ENCODE results near the gene LHX5. TPM values are rescaled to one million over a fixed set of nuclear protein-coding genes. Genes with fewer than 3 reads are reported as not detected.

Gene LHX5
- total RNA-seq, 1 donor from 2014 or later, result 0.25 TPM

DNA sequence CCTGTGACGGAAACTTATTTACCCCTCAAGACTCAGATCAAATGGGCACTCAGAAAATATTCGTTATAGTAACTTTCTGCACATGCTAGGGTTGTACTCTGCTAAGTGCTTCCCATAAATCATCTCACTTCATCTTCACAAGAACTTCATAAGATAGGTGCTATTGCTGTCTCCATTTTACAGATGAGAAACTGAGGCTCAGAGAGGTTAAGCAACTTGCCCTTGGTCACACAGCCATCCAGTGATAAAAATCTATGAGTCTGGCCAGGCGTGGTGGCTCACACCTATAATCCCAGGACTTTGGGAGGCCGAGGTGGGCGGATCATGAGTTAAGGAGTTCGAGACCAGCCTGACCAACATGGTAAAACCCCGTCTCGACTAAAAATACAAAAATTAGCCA is 33.2 kb upstream of the LHX5 start:
- Histone ChIP-seq H3K79me2 (ENCODE audit: insufficient read depth, low read length) (no peaks in the 10 kb centered on the region), H3K9me3 (ENCODE audit: insufficient read depth, low read depth, low read length) (no peaks in the 10 kb centered on the region), H3K4me2 (ENCODE audit: low read length) (no peak overlapping the region), H3K4me1 (ENCODE audit: insufficient read depth, low read length) (no peaks in the 10 kb centered on the region), H3K36me3 (ENCODE audit: insufficient read depth, low read length) (no peaks in the 10 kb centered on the region), H3K27ac (ENCODE audit: low read depth, low read length) (no peak overlapping the region), H3K27me3 (ENCODE audit: insufficient read depth, low read length) (peaks cover 13% of the 10 kb centered on the region), H2AFZ (ENCODE audit: low read depth, low read length) (no peak overlapping the region), H3K4me3 (ENCODE audit: insufficient read depth, low read depth, low read length) (no peak overlapping the region), H3K9ac (ENCODE audit: low read length) (no peak overlapping the region), H4K20me1 (ENCODE audit: insufficient read depth, low read length) (no peaks in the 10 kb centered on the region)
- FAIRE-seq (no peak), DNase-seq (ENCODE audit: low read depth) (no peak)
- H3K9me3 Mint-ChIP-seq (ENCODE audit: unreplicated experiment), result peaks cover 9% of the 10 kb centered on the region
- H3K4me1 Mint-ChIP-seq (ENCODE audit: low read depth, unreplicated experiment), result no peaks in the 10 kb centered on the region
- peaks cover 51% of the 10 kb centered on the region for H3K27me3 Mint-ChIP-seq (ENCODE audit: low read depth, unreplicated experiment)
- peaks cover 2% of the 10 kb centered on the region for H3K36me3 Mint-ChIP-seq (ENCODE audit: low read depth, unreplicated experiment)
- no peak overlapping the region for H3K4me3 Mint-ChIP-seq (ENCODE audit: unreplicated experiment)
- no peak for TF ChIP-seq EZH2 (IDR thresholded peaks at IDR 0.05; ENCODE audit: insufficient read depth, low read length)
- TF ChIP-seq, protein P1, sequence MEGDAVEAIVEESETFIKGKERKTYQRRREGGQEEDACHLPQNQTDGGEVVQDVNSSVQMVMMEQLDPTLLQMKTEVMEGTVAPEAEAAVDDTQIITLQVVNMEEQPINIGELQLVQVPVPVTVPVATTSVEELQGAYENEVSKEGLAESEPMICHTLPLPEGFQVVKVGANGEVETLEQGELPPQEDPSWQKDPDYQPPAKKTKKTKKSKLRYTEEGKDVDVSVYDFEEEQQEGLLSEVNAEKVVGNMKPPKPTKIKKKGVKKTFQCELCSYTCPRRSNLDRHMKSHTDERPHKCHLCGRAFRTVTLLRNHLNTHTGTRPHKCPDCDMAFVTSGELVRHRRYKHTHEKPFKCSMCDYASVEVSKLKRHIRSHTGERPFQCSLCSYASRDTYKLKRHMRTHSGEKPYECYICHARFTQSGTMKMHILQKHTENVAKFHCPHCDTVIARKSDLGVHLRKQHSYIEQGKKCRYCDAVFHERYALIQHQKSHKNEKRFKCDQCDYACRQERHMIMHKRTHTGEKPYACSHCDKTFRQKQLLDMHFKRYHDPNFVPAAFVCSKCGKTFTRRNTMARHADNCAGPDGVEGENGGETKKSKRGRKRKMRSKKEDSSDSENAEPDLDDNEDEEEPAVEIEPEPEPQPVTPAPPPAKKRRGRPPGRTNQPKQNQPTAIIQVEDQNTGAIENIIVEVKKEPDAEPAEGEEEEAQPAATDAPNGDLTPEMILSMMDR (IDR thresholded peaks at IDR 0.05; ENCODE audit: insufficient read depth, low read depth, low read length), result no peak
- H3K27ac Mint-ChIP-seq (ENCODE audit: unreplicated experiment), result no peak overlapping the region

GRCh38 chr12:113500782-113501311 is 29.2 kb upstream of the LHX5 start:
- Histone ChIP-seq H3K36me3 (ENCODE audit: insufficient read depth, low read length) (no peaks in the 10 kb centered on the region), H3K9me3 (ENCODE audit: insufficient read depth, low read depth, low read length) (no peaks in the 10 kb centered on the region), H3K27me3 (ENCODE audit: insufficient read depth, low read length) (peaks cover 18% of the 10 kb centered on the region), H3K4me2 (ENCODE audit: low read length) (no peak overlapping the region), H3K4me1 (ENCODE audit: insufficient read depth, low read length) (no peaks in the 10 kb centered on the region), H2AFZ (ENCODE audit: low read depth, low read length) (no peak overlapping the region), H3K27ac (ENCODE audit: low read depth, low read length) (no peak overlapping the region), H4K20me1 (ENCODE audit: insufficient read depth, low read length) (no peaks in the 10 kb centered on the region), H3K4me3 (ENCODE audit: insufficient read depth, low read depth, low read length) (no peak overlapping the region), H3K79me2 (ENCODE audit: insufficient read depth, low read length) (no peaks in the 10 kb centered on the region), H3K9ac (ENCODE audit: low read length) (no peak overlapping the region)
- Mint-ChIP-seq H3K27ac (ENCODE audit: unreplicated experiment) (no peak overlapping the region), H3K9me3 (ENCODE audit: unreplicated experiment) (peaks cover 7% of the 10 kb centered on the region), H3K4me3 (ENCODE audit: unreplicated experiment) (no peak overlapping the region), H3K36me3 (ENCODE audit: low read depth, unreplicated experiment) (peaks cover 2% of the 10 kb centered on the region), H3K4me1 (ENCODE audit: low read depth, unreplicated experiment) (no peaks in the 10 kb centered on the region), H3K27me3 (ENCODE audit: low read depth, unreplicated experiment) (peaks cover 24% of the 10 kb centered on the region)
- TF ChIP-seq, protein P1 (IDR thresholded peaks at IDR 0.05; ENCODE audit: insufficient read depth, low read depth, low read length), result no peak
- TF ChIP-seq EZH2 (IDR thresholded peaks at IDR 0.05; ENCODE audit: insufficient read depth, low read length), result no peak
- FAIRE-seq (no peak), DNase-seq (ENCODE audit: low read depth) (no peak)

DNA sequence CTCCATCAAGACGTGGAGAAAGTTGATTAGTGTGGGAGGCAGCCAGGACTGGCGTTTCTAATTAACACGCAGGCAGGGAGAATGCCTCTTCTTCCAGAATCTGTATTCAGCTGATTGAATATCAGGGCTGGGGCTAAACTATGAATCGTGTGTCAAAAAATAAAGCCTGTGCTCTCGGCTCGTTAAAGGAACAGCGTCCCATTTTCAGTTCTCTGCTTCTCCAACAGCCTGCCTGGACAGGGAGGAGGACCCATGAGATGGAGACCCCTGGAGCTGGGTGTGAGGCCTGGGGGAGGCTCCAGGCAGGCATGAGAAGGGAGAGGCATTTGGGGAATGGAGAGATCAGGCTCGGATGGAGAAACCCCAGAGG is 28.6 kb upstream of the LHX5 start:
- TF ChIP-seq, protein P1 (IDR thresholded peaks at IDR 0.05; ENCODE audit: insufficient read depth, low read depth, low read length), result no peak
- no peak for TF ChIP-seq EZH2 (IDR thresholded peaks at IDR 0.05; ENCODE audit: insufficient read depth, low read length)
- Histone ChIP-seq H3K79me2 (ENCODE audit: insufficient read depth, low read length) (no peaks in the 10 kb centered on the region), H2AFZ (ENCODE audit: low read depth, low read length) (no peak overlapping the region), H3K36me3 (ENCODE audit: insufficient read depth, low read length) (no peaks in the 10 kb centered on the region), H3K9me3 (ENCODE audit: insufficient read depth, low read depth, low read length) (no peaks in the 10 kb centered on the region), H3K4me1 (ENCODE audit: insufficient read depth, low read length) (no peaks in the 10 kb centered on the region), H3K27ac (ENCODE audit: low read depth, low read length) (no peak overlapping the region), H3K4me3 (ENCODE audit: insufficient read depth, low read depth, low read length) (no peak overlapping the region), H3K4me2 (ENCODE audit: low read length) (no peak overlapping the region), H3K9ac (ENCODE audit: low read length) (no peak overlapping the region), H4K20me1 (ENCODE audit: insufficient read depth, low read length) (no peaks in the 10 kb centered on the region), H3K27me3 (ENCODE audit: insufficient read depth, low read length) (peaks cover 18% of the 10 kb centered on the region)
- no peak for DNase-seq (ENCODE audit: low read depth)
- Mint-ChIP-seq H3K9me3 (ENCODE audit: unreplicated experiment) (peaks cover 7% of the 10 kb centered on the region), H3K4me1 (ENCODE audit: low read depth, unreplicated experiment) (no peaks in the 10 kb centered on the region), H3K4me3 (ENCODE audit: unreplicated experiment) (no peak overlapping the region), H3K36me3 (ENCODE audit: low read depth, unreplicated experiment) (peaks cover 2% of the 10 kb centered on the region), H3K27ac (ENCODE audit: unreplicated experiment) (no peak overlapping the region), H3K27me3 (ENCODE audit: low read depth, unreplicated experiment) (peaks cover 20% of the 10 kb centered on the region)
- FAIRE-seq, result no peak

Measured in astrocyte (in vitro differentiated cells and primary cell).